HCT116 (cell line): Measurements from ENCODE around the gene RNPEPL1. TPM values are rescaled to one million over a fixed set of nuclear protein-coding genes. Genes with fewer than 3 reads are reported as not detected.

ENCODE experiments used
- ATAC-seq: fragments of 200-7000 bp; cut with Tn5 transposase; 2 replicates; pipeline ENCODE4 v1.9.1; 2020; ENCODE audit warnings: mild to moderate bottlenecking, moderate library complexity
- BruUV-seq: library from RNA; stranded (reverse); fragments of 400-500 nt; replicated peaks from 2 replicates; lab custom pipeline; 2021; lab: Mats Ljungman, UMichigan
- CTCF ChIA-PET: fragments of 300-600 bp; sonication (Branson Sonifier 250); formaldehyde crosslinking; loops from one replicate; lab custom pipeline; 2021; ENCODE audit warnings: antibody characterized with exemption; lab: Charles Lee
- POLR2A ChIA-PET: fragments of 300-600, 350-600 bp; sonication (Branson Sonifier 250); formaldehyde crosslinking; loops from one replicate; lab custom pipeline; 2021; ENCODE audit warnings: antibody characterized with exemption; lab: Charles Lee
- RAD21 ChIA-PET, 2 experiments: fragments of 300-600 bp; sonication (Branson Sonifier 250); formaldehyde crosslinking; loops; one replicate each; lab custom pipeline; 2023; ENCODE audit warnings: low total read pairs in 2 of 2; ENCODE audit not compliant: uncharacterized antibody in 2 of 2, unreplicated experiment in 2 of 2, low non-redundant PET in 1 of 2; lab: Charles Lee
- DNase-seq: peaks from one replicate; pipeline ENCODE4 v3.0.0-alpha.2; 2010; ENCODE audit warnings: low read depth, low spot score
- H2AFZ ChIP-seq: fragments of 200-600 bp; shearing (Covaris generic), sonication (generic); 2 replicates; pipeline ENCODE4 v1.6.1; 2017; ENCODE audit warnings: low read depth, mixed run types, mixed read lengths, antibody characterized with exemption, low read length; ENCODE audit not compliant: poor library complexity, severe bottlenecking
- H3K27ac ChIP-seq: 2 replicates; pipeline ENCODE4 v1.5.1; 2012; ENCODE audit warnings: low read depth, low read length
- H3K27me3 ChIP-seq: fragments of 200-600 bp; sonication (generic); 2 replicates; pipeline ENCODE4 v1.6.1; 2016; ENCODE audit warnings: mixed run types, low read length, mixed read lengths; ENCODE audit not compliant: insufficient read depth
- H3K36me3 ChIP-seq, 2 experiments: fragments of 200-500 bp in 1 of 2; fragments of 200-600 bp in 1 of 2; sonication (Bioruptor generic) in 1 of 2; sonication (generic) in 1 of 2; 2 replicates each; pipeline versions ENCODE4 v1.5.1 to v1.6.1; 2014 to 2016; ENCODE audit warnings: low read length in 2 of 2, inconsistent platforms in 1 of 2, mixed read lengths in 1 of 2, mixed run types in 1 of 2; ENCODE audit not compliant: insufficient read depth in 2 of 2, control insufficient read depth in 1 of 2
- H3K4me1 ChIP-seq, 2 experiments: fragments of 200-600 bp in 1 of 2; sonication (generic) in 1 of 2; 2 replicates each; pipeline versions ENCODE4 v1.5.1 to v1.6.1; 2012 to 2017; ENCODE audit warnings: low read length in 2 of 2, inconsistent platforms in 1 of 2, mild to moderate bottlenecking in 1 of 2, mixed read lengths in 1 of 2, mixed run types in 1 of 2, moderate library complexity in 1 of 2; ENCODE audit not compliant: insufficient read depth in 2 of 2, control insufficient read depth in 1 of 2
- H3K4me2 ChIP-seq: fragments of 200-600 bp; sonication (generic); 2 replicates; pipeline ENCODE4 v1.6.1; 2017; ENCODE audit warnings: mixed run types, low read length, mixed read lengths
- H3K4me3 ChIP-seq, 2 experiments: fragments of 200-600 bp in 1 of 2; sonication (generic) in 1 of 2; replicated peaks in 1 of 2; 2 replicates each; pipeline ENCODE4 v1.5.1; 2011 to 2016; ENCODE audit warnings: low read length in 2 of 2, control low read depth in 1 of 2, low read depth in 1 of 2, mild to moderate bottlenecking in 1 of 2, mixed read lengths in 1 of 2, mixed run types in 1 of 2
- H3K79me2 ChIP-seq: fragments of 200-600 bp; sonication (generic); 2 replicates; pipeline ENCODE4 v1.6.1; 2017; ENCODE audit warnings: mild to moderate bottlenecking, mixed run types, low read length, moderate library complexity, mixed read lengths; ENCODE audit not compliant: insufficient read depth
- H3K9ac ChIP-seq: fragments of 200-600 bp; sonication (generic); 2 replicates; pipeline ENCODE4 v1.6.1; 2016; ENCODE audit warnings: low read length, mixed read lengths
- H3K9me2 ChIP-seq: fragments of 200-600 bp; sonication (generic), shearing (Covaris generic); 2 replicates; pipeline ENCODE4 v1.6.1; 2017; ENCODE audit warnings: mixed run types, mild to moderate bottlenecking, moderate library complexity; ENCODE audit not compliant: insufficient read depth
- H3K9me3 ChIP-seq, 2 experiments: fragments of 200-500 bp in 1 of 2; fragments of 200-600 bp in 1 of 2; sonication (Bioruptor generic) in 1 of 2; sonication (generic) in 1 of 2; 2 replicates each; pipeline ENCODE4 v1.6.1; 2014 to 2017; ENCODE audit warnings: low read length in 2 of 2, mixed read lengths in 2 of 2, inconsistent platforms in 1 of 2, low read depth in 1 of 2, mild to moderate bottlenecking in 1 of 2, mixed run types in 1 of 2, moderate library complexity in 1 of 2; ENCODE audit not compliant: control insufficient read depth in 1 of 2, insufficient read depth in 1 of 2
- H4K20me1 ChIP-seq: fragments of 200-600 bp; sonication (generic), shearing (Covaris generic); 2 replicates; pipeline ENCODE4 v1.6.1; 2017; ENCODE audit warnings: mixed run types, mild to moderate bottlenecking, moderate library complexity; ENCODE audit not compliant: insufficient read depth
- CBX3 ChIP-seq: IDR thresholded peaks from 2 replicates; pipeline ENCODE4 v1.6.1; 2012; ENCODE audit warnings: low read depth
- CEBPB ChIP-seq: IDR thresholded peaks from 2 replicates; pipeline ENCODE4 v1.6.1; 2012; ENCODE audit warnings: low read depth
- CTCF ChIP-seq, 3 experiments: fragments of 200-600 bp in 1 of 3; sonication (generic) in 1 of 3; IDR thresholded peaks in 2 of 3; conservative IDR thresholded peaks in 1 of 3; 2 replicates each; pipeline ENCODE4 v1.5.1; 2012 to 2017; ENCODE audit warnings: low read depth in 2 of 3, low read length in 2 of 3, antibody characterized with exemption in 1 of 3, borderline replicate concordance in 1 of 3, control low read depth in 1 of 3, mild to moderate bottlenecking in 1 of 3, mixed read lengths in 1 of 3, mixed run types in 1 of 3, moderate library complexity in 1 of 3; ENCODE audit not compliant: insufficient read depth in 1 of 3
- EGR1 ChIP-seq: IDR thresholded peaks from 2 replicates; pipeline ENCODE4 v1.6.1; 2012; ENCODE audit warnings: low read depth
- ELF1 ChIP-seq: IDR thresholded peaks from 2 replicates; pipeline ENCODE4 v1.6.1; 2012; ENCODE audit warnings: low read depth, borderline replicate concordance
- EZH2 ChIP-seq: fragments of 200-600 bp; sonication (generic); IDR thresholded peaks from 2 replicates; pipeline ENCODE4 v1.6.1; 2017; ENCODE audit warnings: antibody characterized with exemption, mixed run types
- EZH2phosphoT487 ChIP-seq: fragments of 200-600 bp; IDR thresholded peaks from 2 replicates; pipeline ENCODE4 v1.6.1; 2018; ENCODE audit warnings: antibody characterized with exemption, borderline replicate concordance
- JUND ChIP-seq: IDR thresholded peaks from 2 replicates; pipeline ENCODE4 v1.6.1; 2012
- POLR2A ChIP-seq: IDR thresholded peaks from 2 replicates; pipeline ENCODE4 v1.7.0; 2011; ENCODE audit warnings: borderline replicate concordance; ENCODE audit not compliant: insufficient read depth, insufficient read length; ENCODE audit errors: extremely low read depth
- POLR2AphosphoS5 ChIP-seq: IDR thresholded peaks from 2 replicates; pipeline ENCODE4 v1.6.1; 2011; ENCODE audit warnings: mild to moderate bottlenecking, low read depth, low read length, moderate library complexity
- RAD21 ChIP-seq: IDR thresholded peaks from 2 replicates; pipeline ENCODE4 v1.6.1; 2012; ENCODE audit warnings: low read depth, mild to moderate bottlenecking
- REST ChIP-seq: IDR thresholded peaks from 2 replicates; pipeline ENCODE4 v1.6.1; 2012; ENCODE audit warnings: low read depth
- SIN3A ChIP-seq: IDR thresholded peaks from 2 replicates; pipeline ENCODE4 v1.6.1; 2012; ENCODE audit warnings: low read depth
- SP1 ChIP-seq: IDR thresholded peaks from 2 replicates; pipeline ENCODE4 v1.6.1; 2012; ENCODE audit warnings: low read depth
- YY1 ChIP-seq: IDR thresholded peaks from 2 replicates; pipeline ENCODE4 v1.6.1; 2011; ENCODE audit warnings: low read length, low read depth, moderate library complexity, mild to moderate bottlenecking; ENCODE audit not compliant: insufficient replicate concordance; ENCODE audit errors: extremely low read depth
- ZFX ChIP-seq: fragments of 450-650 bp; IDR thresholded peaks from 2 replicates; pipeline ENCODE4 v1.6.1; 2017
- ZNF274 ChIP-seq: fragments of 200-500 bp; sonication (Bioruptor generic); IDR thresholded peaks from 2 replicates; pipeline ENCODE4 v1.6.1; 2014; ENCODE audit warnings: mild to moderate bottlenecking, low read depth, low read length, inconsistent platforms
- intact Hi-C: fragments of 100-400 bp; cut with micrococcal nuclease; formaldehyde crosslinking; loops from 2 replicates; pipeline ENCODE4 v1.10.0; 2022
- total RNA-seq: library from RNA; stranded (reverse); gene quantifications from one replicate; pipeline ENCODE4 v1.2.1, GENCODE V29; 2021; ENCODE audit not compliant: unreplicated experiment
- TF ChIP-seq, protein P1 (sequence below): IDR thresholded peaks from 2 replicates; pipeline ENCODE4 v1.6.1; 2012
- TF ChIP-seq, protein P2 (sequence below): IDR thresholded peaks from 2 replicates; pipeline ENCODE4 v1.6.1; 2012

The RNPEPL1 gene
- total RNA-seq, 1 experiment from 2014 or later, result 49.7 TPM

- BruUV-seq, result no TSS peak
- no peak for ATAC-seq
- intact Hi-C loops, result no loop called here
- Histone ChIP-seq H3K9me2 (no peaks in the 10 kb centered on the region), H3K4me2 (no peak overlapping the region), H3K27me3 (no peaks in the 10 kb centered on the region), H3K4me3 (no peak overlapping the region), H3K4me1 (peaks cover 14 to 27% of the 10 kb centered on the region in 2 experiments), H2AFZ (no peak overlapping the region), H3K9ac (no peak overlapping the region), H3K36me3 (0 out of 4 replicates have a peak, but pooled peaks cover 0 to 2% of the 10 kb centered on the region in 2 experiments), H4K20me1 (no peaks in the 10 kb centered on the region), H3K79me2 (peaks cover 65% of the 10 kb centered on the region), H3K27ac (no peak overlapping the region), H3K9me3 (no peaks in the 10 kb centered on the region)
- ChIA-PET CTCF (interaction anchor here (0.7 to 1.0 kb wide), 2 partner anchors 9 to 23 kb away, joined by 3 to 6 read pairs; no protein-coding TSS in a partner anchor), POLR2A (interaction anchor here (1.4 kb wide), 1 partner anchor 8 kb away, joined by 4 read pairs; no protein-coding TSS in a partner anchor), RAD21 (interaction anchor here in 1 of 2 experiments (1.5 kb wide), 1 partner anchor 8 kb away, joined by 4 read pairs; no protein-coding TSS in a partner anchor)
- TF ChIP-seq POLR2AphosphoS5 (no peak), REST (no peak), SIN3A (no peak), ZFX (no peak), ZNF274 (no peak), RAD21 (no peak), CBX3 (no peak), SP1 (no peak), EZH2phosphoT487 (no peak), POLR2A (no peak), CEBPB (no peak), EGR1 (no peak), ELF1 (no peak), YY1 (no peak), EZH2 (no peak), CTCF (IDR thresholded peaks at IDR 0.05 in 2 of 3, conservative IDR thresholded peaks at IDR 0.05 in 1 of 3; ENCODE audit: borderline replicate concordance in 1 of 3, insufficient read depth in 1 of 3, low read depth in 2 of 3, low read length in 2 of 3) (no peak), JUND (no peak)
- TF ChIP-seq, protein P1, sequence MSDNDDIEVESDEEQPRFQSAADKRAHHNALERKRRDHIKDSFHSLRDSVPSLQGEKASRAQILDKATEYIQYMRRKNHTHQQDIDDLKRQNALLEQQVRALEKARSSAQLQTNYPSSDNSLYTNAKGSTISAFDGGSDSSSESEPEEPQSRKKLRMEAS, result no peak
- TF ChIP-seq, protein P2, sequence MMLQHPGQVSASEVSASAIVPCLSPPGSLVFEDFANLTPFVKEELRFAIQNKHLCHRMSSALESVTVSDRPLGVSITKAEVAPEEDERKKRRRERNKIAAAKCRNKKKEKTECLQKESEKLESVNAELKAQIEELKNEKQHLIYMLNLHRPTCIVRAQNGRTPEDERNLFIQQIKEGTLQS, result no peak
- DNase-seq, result no peak
These were observed 11.1 kb upstream of the RNPEPL1 start for GRCh38 chr2:240557101-240557751.
